ENCODE results near the gene GABRA6.
"Not testable (repeated sequence)": the region's sequence is repeated elsewhere in the genome, so short reads cannot be mapped to it uniquely, and the experiment has no call there.

The GABRA6 gene

GRCh38 chr5:161685461-161685860 lies at the start of gene GABRA6:
GABRA6 (plus strand) TSS chr5:161685721; CDS start chr5:161685990, 269 bp downstream.
- no peak for DNase-seq

GRCh38 chr5:161637591-161637990 lies 47.9 kb upstream of the GABRA6 start:
- DNase-seq = no peak

GRCh38 chr5:161641444-161641843 lies 44.1 kb upstream of the GABRA6 start:
- DNase-seq = no peak

GRCh38 chr5:161645264-161645663 lies 40.3 kb upstream of the GABRA6 start:
- DNase-seq = no peak

GRCh38 chr5:161651926-161652325 lies 33.6 kb upstream of the GABRA6 start:
- not testable (repeated sequence) for DNase-seq

GRCh38 chr5:161660806-161661205 lies 24.7 kb upstream of the GABRA6 start:
- DNase-seq = no peak

GRCh38 chr5:161663431-161663830 lies 22.1 kb upstream of the GABRA6 start:
- DNase-seq = no peak

- DNase-seq = no peak
Observed at GRCh38 chr5:161676103-161676502, 9.4 kb upstream of the GABRA6 start.

- DNase-seq = no peak
Observed at GRCh38 chr5:161686149-161686548, 628 bp downstream of the GABRA6 start.

GRCh38 chr5:161686881-161687280 lies 1.4 kb downstream of the GABRA6 start:
- DNase-seq = no peak

GRCh38 chr5:161687316-161687715 lies 1.8 kb downstream of the GABRA6 start:
- no peak for DNase-seq

- no peak for DNase-seq
Observed at GRCh38 chr5:161691911-161692310, 6.4 kb downstream of the GABRA6 start.

- DNase-seq = no peak
Observed at GRCh38 chr5:161697001-161697400, 11.5 kb downstream of the GABRA6 start.

GRCh38 chr5:161700065-161700464 lies 14.5 kb downstream of the GABRA6 start:
- no peak for DNase-seq

- no peak for DNase-seq
Observed at GRCh38 chr5:161703528-161703927, 18.0 kb downstream of the GABRA6 start.

- no peak for DNase-seq
Observed at GRCh38 chr5:161707382-161707781, 21.9 kb downstream of the GABRA6 start.

- no peak for DNase-seq
Observed at GRCh38 chr5:161709239-161709638, 23.7 kb downstream of the GABRA6 start.

GRCh38 chr5:161713042-161713441 lies 27.5 kb downstream of the GABRA6 start:
- no peak for DNase-seq

- no peak for DNase-seq
Observed at GRCh38 chr5:161719157-161719556, 33.6 kb downstream of the GABRA6 start.

GRCh38 chr5:161720460-161720859 lies 34.9 kb downstream of the GABRA6 start:
- no peak for DNase-seq

- DNase-seq = no peak
Observed at GRCh38 chr5:161734741-161735140, 49.2 kb downstream of the GABRA6 start.

GRCh38 chr5:161740433-161740832 lies 54.9 kb downstream of the GABRA6 start:
- no peak for DNase-seq

GRCh38 chr5:161744276-161744675 lies 58.8 kb downstream of the GABRA6 start:
- no peak for DNase-seq

GRCh38 chr5:161745392-161745791 lies 59.9 kb downstream of the GABRA6 start:
- no peak for DNase-seq

- DNase-seq = no peak
Observed at GRCh38 chr5:161751265-161751664, 65.7 kb downstream of the GABRA6 start.

All from activated CD4-positive, alpha-beta T cell treated with anti-CD3 and anti-CD28 coated beads, Interleukin-2, Interleukin-6, amounts not matched to agents 100 ng/mL and 50 ng/mL, durations not matched to agents 16 hours and 8 hours (primary cell).